Stimulated activated CD4-positive, alpha-beta T cell treated with anti-CD3 and anti-CD28 coated beads, TNF-alpha, amount 100 ng/mL, for 48 hours (primary cell): Measurements from ENCODE around the gene TMEM94.
"Not testable (repeated sequence)": the region's sequence is repeated elsewhere in the genome, so short reads cannot be mapped to it uniquely, and the experiment has no call there.

Source experiments
- DNase-seq, 3 donors: peaks; one replicate each; pipeline ENCODE4 v3.0.0-alpha.2; 2020; ENCODE audit warnings: low read depth in 3 of 3

TMEM94 gene

GRCh38 chr17:75456417-75457046 lies at the start of gene TMEM94:
TSS of gene TMEM94 (plus strand) at chr17:75456635. CDS start at chr17:75471906, 15,271 bp downstream.
- peak; percentile 82 to 88 (median 87) for DNase-seq

GRCh38 chr17:75407655-75408352 lies 48.6 kb upstream of the TMEM94 start:
- no peak for DNase-seq

DNA sequence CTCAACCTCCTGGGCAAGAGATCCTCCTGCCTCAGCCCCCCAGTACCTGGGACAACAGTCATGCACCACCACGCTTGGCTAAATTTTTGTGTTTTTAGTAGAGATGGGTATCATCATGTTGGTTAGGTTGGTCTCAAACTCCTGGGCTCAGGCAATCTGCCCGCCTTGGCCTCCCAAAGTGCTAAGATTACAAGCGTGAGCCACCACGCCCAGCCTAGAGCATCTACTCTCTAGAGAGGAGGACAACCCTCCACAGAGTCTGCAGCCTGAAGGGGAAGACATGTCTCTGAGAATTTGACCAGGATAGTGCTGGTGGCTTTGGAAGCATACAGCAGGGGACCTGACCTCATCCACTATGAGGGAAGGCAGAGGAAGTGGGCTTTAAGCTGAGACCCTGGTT lies 46.3 kb upstream of the TMEM94 start:
- no peak for DNase-seq

- DNase-seq: no peak
These were observed 44.9 kb upstream of the TMEM94 start for GRCh38 chr17:75411328-75412067.

GRCh38 chr17:75412455-75413317 lies 43.7 kb upstream of the TMEM94 start:
- peak; percentile 38 to 52 (median 39) for DNase-seq

- DNase-seq: no peak
These were observed 41.9 kb upstream of the TMEM94 start for GRCh38 chr17:75414488-75414887.

DNA sequence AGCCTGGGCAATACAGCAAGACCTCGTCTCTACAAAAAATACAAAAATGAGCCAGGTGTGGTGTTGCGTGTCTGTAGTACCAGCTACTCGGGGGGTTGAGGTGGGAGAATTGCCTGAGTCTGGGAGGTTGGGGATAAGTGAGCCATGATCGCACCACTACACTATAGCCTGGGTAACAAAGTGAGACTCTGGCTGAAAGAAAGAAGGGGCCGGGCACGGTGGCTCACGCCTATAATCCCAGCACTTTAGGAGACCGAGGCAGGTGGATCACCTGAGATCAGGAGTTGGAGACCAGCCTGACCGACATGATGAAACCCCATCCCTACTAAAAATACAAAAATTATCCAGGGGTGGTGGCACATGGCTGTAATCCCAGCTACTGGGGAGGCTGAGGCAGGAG lies 40.4 kb upstream of the TMEM94 start:
- no peak for DNase-seq

- no peak for DNase-seq
These were observed 39.3 kb upstream of the TMEM94 start for GRCh38 chr17:75417054-75417580.

DNA sequence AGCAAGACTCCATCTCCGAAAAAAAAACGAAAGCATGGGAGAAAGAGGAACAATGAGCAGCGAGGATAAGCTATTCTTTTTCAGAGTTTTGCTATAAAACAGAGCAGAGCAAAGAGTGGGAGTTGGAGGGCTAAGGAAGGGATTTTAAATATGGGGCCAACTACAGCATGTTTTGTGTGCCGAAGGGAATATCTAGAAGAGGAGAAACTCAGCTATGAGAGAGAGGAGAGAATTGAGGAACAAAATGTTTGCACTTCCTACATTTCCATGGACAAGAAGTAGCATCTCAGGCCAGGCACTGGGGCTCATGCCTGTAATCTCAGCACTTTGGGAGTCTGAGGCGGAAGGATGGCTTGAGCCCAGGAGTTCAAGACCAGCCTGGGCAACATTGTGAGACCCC lies 37.9 kb upstream of the TMEM94 start:
- no peak for DNase-seq

GRCh38 chr17:75428543-75429469 lies 27.6 kb upstream of the TMEM94 start:
- no peak for DNase-seq

DNA sequence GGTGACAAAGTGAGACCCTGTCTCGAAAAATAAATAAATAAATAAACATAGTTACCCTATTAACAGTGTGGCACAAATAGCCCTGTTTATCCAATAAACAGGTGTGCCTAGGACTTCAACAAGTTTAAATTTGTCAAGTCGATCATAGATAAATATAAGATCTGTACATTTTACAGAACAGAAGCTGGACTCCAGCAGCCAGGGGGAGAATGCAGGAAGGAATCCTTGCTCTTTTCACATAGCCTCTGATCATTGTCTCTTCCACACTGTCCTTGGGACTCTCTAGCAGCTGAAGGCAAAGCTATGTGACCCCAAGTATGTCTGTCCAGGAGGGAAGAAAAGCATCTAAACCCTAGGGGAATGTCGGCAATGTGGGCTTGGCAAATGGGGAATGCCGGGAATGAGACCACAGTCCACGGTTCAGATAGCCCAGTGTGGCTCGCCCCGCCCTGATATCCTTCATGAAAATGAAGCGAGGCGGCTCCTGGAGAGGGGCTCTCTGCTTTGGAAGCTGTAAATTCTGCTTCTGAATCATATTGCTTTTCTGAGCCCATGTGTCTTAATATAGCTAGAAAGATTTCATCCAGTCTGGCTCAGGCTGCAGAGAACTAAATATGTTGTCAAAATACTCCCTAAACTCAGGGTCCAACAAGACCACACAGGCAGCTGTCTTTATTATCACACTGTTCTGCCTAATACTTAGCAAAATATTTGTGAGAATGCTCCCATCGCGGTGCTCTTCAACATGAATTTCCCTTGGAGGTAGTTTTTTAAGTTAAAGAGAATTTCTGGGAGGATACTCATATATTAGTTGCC lies 26.1 kb upstream of the TMEM94 start:
- DNase-seq: no peak

DNA sequence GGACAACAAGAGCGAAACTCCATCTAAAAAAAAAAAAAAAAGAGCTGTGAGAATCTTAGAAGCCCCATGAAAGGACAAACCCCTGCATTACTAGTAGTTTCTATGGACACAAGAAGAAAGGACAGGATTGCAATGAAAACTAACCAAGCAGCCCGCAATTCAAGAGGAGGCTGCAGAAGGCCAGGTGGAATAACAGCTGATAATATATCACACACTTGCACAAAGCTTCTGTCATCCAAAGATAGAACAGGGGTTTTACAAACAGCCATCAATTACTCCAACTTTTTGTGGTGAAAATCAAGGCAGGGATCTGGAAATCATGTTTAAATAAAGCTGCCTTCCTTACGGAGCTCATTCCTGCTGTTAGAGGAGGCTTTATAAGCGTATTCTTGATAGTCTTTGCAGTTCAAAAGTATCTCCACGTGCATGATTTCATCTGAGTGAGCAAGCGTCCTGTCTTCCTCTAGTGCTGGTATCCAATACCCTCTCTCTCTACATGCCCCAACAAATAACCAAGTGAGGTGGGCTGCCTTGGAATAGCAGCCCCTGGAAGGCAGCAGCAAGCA lies 23.1 kb upstream of the TMEM94 start:
- DNase-seq: no peak

DNA sequence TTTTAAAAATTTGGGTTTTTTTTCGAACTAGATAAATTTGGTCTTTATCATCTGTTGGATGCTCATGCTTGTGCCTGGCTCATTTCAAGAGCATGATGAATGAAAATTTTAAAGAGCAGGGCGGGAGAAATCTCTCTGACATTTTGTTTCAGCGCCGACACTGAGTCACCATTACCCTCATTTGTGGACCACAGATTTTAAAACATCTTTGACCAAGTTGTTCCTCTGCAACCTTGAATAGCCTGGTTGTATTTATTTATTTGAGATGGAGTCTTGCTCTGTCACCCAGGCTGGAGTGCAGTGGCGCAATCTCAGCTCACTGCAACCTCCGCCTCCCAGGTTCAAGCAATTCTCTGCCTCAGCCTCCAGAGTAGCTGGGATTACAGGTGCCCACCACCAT lies 22.0 kb upstream of the TMEM94 start:
- DNase-seq: not testable (repeated sequence)

DNA sequence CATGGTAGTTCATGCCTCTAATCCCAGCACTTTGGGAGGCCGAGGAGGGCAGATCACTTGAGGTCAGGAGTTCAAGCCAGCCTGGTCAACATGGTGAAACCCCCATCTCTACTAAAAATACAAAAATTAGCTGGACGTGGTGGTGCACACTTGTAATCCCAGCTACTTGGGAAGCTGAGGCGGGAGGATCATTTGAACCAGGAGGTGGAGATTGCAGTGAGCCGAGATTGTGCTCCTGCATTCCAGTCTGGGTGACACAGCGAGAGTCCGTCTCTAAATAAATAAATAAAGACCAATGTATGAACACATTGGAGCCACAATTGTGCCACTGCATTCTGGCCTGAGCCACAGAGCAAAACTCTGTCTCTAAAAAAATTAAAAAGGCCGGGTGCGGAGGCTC lies 19.0 kb upstream of the TMEM94 start:
- DNase-seq: not testable (repeated sequence)

GRCh38 chr17:75439287-75439686 lies 17.1 kb upstream of the TMEM94 start:
- DNase-seq: no peak

DNA sequence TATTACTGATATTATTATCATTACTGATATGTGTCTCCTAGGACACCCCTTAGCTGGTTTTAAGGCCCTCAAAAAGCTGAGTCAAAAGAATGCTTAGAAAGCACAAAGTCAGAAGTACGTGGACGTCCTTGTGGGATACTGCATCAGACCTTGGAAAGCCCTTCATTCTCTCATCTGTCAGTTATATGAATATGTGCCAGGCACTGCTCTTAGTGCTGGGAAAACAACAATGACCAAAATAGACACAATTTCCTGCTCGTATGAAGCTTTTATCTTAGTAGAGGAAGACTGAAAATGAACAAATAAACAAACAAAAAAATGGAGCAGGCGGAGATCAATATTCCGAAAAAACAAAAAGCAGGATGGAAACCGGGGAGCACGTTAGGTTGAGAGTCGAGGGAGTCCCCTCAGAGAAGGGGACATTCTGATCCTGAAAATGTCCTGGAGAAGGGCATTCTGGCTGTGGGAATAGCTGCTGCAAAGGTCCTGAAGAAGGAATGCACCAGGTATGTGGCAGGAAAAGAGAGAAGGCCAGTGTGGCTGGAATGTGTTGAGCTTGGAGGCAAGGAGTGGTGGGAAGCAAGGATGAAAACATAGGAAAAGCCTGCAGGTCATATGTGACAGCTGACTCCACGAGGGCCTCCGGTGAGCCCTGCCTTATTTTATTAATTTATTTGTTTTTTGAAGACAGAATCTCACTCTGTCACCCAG lies 15.5 kb upstream of the TMEM94 start:
- no peak for DNase-seq

GRCh38 chr17:75442168-75443103 lies 14.0 kb upstream of the TMEM94 start:
- DNase-seq: no peak

- DNase-seq: no peak
These were observed 11.1 kb upstream of the TMEM94 start for GRCh38 chr17:75445296-75445695.
